HG03442 (cell line): ENCODE measurements around the gene RASSF7.
"Not testable (repeated sequence)": the region's sequence is repeated elsewhere in the genome, so short reads cannot be mapped to it uniquely, and the experiment has no call there.

Experiments
- ATAC-seq: cut with Tn5 transposase; IDR thresholded peaks from one replicate; pipeline ENCODE4 v1.9.1; 2021; ENCODE audit warnings: mild to moderate bottlenecking, moderate library complexity; ENCODE audit not compliant: unreplicated experiment

The RASSF7 gene

DNA sequence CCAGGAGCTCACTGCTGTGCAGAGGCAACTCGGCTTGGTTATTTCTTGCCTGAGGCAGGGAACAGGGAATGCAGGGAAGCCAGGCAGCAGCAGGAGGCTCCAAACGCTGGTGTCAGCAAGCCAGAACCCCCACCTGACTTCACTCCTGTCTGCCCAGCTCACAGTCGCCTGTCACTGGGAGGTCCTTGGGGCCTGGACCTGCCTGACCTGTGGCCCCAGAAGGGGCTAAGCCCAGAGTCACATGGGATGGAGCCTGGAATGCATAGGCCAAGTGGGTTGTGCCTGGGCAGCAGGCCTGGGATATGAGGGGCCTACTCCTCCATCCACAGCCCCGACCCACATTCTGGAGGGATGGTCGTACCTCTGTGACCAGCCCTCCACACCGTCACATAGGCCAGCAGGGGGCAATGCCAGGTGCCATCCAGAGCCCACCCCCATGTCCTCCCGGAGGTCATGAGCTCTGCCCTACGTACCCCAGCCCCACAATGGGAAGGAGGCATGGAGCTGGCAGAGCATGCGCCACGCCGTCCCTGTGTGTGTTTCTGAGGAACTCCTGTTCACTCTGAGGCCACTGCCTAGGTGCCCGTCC is 5.2 kb downstream of the RASSF7 start:
- no peak for ATAC-seq

DNA sequence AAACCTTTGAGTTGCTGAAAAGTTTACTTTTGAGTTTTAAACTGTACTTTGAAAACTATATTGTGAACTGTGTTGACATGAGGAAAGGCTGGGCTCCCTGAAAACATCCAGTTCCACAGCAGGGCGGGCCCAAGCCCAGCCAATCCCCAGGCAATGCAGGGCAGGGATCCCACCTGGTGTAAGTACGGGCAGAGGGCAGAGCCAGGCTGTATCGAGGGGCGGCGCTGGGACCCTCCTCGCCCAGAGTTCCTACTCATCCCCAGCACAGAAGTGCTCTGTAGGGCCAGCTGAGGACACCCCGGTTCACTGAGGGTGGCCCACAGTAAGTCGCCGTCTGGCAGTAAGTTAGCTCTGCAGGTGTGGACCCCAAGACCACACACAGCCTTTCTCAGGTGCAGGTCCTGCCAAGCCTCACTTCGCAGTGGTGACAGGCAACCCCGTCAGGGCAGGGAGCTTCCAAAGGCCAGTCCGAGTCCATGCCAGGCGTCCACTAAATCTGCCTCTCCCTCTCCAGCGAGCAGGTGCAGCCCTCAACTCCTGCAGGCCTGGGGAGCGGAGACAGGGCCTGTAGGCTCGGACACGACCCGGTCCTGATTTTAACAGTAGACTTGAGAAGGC is 6.3 kb downstream of the RASSF7 start:
- no peak for ATAC-seq

- no peak for ATAC-seq
These were observed 7.0 kb downstream of the RASSF7 start for GRCh38 chr11:567629-568292.

GRCh38 chr11:568306-569157 is 7.8 kb downstream of the RASSF7 start:
- peak; percentile 83 for ATAC-seq

- no peak for ATAC-seq
These were observed 8.6 kb downstream of the RASSF7 start for GRCh38 chr11:569158-569885.

GRCh38 chr11:571802-572185 is 11.0 kb downstream of the RASSF7 start:
- no peak for ATAC-seq

DNA sequence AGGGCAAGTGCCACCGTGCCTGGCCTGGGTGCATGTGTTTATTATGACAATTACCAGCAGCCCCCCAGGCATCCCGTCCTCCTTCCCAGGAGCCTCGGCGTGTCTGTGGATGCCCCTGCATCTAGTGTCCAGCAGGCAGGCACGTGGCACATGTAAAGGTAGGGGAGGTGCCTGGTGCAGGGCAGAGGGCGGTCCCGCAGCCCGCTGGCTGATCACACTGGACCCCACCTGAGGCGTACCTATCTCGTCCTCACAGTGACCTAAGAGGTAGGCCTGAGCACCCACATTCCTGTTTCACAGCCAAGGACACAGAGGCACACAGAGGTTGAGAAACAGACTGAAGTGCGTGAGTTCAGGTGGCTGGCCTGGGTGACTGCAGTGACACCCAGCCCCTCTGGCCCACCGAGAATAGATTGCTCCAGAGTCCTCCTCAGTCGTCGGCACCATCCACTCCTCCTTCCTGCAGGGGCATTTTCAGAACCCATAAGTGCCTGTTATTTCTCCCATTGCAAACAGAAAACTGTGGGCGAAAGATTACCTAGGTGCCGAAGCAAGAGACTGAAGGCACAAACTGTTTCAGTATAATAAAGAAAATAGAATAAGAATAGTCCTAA is 12.5 kb downstream of the RASSF7 start:
- no peak for ATAC-seq

GRCh38 chr11:574031-574570 is 13.3 kb downstream of the RASSF7 start:
- ATAC-seq = not testable (repeated sequence)

DNA sequence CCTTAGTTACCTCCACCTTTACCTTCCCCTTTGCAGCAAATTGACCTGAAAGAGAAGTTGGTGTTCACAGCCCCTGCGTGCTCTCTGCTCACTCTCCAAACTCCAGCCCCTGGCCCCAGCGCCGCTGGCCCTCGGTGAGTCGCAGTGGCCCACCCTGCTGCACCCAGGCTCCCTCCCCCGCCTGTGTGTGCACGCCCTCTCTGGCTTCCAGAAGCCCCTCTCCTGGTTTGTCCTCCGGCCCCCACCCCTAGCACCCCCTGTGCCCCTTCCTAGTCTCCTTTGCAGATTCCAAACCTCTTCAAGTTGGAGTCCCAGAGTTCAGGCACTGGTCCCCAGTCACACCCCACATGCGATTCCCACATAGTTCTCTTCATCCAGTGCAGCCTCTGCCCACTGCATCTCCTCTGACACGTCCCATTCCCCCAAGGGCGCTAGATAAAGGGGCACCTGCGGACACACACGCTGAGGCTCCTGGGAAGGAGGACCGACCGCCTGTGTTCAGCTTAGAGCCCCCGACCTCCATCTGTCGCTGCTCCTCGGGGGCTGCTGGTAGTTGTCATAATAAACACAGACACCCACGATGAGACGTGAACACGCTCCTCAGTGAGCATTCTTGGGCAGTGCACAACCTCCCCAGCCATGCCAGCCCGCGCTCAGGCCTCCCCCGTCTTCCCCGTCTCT is 14.0 kb downstream of the RASSF7 start:
- no peak for ATAC-seq

- peak; percentile 31 for ATAC-seq
These were observed 14.7 kb downstream of the RASSF7 start for GRCh38 chr11:575313-575995.

DNA sequence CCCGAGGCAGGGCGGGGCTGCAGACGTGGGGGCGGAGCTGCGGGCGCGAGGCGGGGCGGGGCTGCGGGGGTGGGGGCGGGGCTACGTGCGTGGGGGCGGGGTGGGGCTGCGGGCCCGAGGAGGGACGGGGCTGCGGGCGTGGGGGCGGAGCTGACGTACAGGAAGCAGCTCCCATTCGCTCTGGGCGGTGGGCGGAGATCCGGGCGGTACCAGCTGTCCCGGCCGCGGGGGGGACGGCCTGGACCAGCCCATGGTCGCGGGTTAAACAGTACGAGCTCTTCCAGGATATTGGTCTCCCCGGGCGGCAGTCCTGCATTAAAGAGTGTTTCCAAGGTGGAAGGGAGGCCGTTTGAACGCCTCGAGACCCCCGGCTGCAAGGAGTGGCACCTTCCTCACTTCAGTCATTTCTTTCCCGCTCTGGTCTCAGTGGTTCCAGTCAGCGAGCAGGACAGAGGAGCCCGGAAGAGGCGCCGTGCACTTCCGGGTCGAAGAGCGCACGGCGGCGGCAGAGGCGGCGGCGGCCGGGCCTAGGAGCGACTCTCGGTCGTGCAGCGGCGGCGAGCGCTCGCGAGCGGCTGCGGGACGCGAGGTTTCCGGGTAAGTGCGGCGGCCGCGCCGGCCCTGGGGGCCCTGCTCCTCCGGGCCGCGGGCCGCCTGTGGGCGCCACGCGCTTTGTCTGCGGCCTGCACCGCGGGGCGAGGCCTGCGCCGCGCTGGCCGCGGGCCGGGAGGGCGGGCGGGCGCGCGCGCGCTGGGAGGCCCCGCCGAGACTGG is 15.4 kb downstream of the RASSF7 start, which contains the start of gene PHRF1:
Gene PHRF1 (plus strand): TSS at position 475 of the 773 bp plus-strand sequence. CDS start 5,043 bp downstream, outside the sequence.
- ATAC-seq = peak; percentile 77

DNA sequence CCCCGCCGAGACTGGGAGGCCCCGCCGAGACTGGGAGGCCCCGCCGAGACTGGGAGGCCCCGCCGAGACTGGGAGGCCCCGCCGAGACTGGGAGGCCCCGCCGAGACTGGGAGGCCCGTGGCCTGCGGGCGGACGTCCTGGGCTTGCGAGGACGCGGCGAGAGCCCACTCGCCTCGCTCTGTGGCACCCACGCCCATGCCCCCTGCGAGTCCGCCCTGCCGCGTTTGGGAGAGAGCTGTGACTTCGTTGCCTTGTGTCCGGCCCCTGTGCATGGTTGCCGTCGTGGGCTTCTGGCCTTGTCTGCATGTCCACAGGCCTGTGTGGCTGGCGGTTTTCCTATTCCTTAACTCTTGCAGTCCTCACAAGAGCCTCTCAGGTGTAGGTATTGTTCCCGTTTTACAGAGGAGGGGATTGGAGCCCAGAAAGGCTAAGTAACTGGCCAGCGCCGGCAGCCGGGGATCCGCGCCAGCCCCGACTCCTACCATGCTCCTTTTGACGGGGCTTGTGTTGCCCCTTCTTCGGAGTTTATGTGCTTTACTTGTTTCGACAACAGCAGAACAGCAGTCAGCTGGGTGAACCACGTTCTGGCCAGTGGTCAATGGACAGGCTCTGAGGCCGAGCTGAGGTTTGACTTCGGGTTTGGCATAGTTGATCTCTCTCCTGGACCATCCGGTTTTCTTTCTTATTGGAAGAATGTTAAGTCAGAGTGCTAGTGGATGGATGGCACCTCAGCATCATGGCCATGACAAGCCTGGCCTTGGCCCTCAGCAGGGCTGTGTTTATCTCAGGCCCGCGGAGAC is 16.2 kb downstream of the RASSF7 start:
- ATAC-seq = no peak

GRCh38 chr11:577611-577894 is 16.8 kb downstream of the RASSF7 start:
- ATAC-seq = no peak

DNA sequence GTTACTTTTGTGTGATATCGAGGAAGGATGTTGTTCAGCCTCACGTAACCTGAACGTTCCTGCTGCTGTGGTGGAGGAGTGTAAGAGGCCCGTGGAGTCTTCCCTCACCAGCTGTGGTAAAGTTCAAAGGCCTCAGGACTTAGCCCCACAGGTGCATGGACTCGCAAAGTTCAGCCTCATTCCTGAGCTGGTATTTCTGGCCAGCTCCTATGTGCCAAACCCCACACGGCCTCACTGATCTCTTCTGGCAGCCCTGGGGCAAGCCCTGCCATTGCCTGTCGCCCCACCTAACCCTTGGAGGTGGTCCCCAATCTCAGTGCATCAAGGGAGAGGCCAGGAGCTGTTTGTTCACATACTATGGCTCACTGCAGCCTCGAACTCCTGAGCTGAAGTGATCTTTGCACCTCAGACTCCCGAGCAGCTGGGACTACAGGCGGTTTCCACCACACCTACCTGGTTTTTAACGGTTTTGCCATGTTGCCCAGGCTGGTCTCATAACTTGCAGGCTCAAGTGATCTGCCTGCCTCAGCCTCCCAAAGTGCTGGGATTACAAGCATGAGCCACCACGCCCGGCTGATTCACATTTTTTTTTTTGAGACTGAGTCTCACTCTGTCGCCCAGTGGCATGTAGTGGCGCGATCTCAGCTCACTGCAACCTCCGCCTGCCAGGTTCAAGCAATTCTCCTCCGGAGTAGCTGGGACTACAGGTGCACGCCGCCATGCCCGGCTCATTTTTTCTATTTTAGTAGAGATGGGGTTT is 17.7 kb downstream of the RASSF7 start:
- ATAC-seq = no peak

DNA sequence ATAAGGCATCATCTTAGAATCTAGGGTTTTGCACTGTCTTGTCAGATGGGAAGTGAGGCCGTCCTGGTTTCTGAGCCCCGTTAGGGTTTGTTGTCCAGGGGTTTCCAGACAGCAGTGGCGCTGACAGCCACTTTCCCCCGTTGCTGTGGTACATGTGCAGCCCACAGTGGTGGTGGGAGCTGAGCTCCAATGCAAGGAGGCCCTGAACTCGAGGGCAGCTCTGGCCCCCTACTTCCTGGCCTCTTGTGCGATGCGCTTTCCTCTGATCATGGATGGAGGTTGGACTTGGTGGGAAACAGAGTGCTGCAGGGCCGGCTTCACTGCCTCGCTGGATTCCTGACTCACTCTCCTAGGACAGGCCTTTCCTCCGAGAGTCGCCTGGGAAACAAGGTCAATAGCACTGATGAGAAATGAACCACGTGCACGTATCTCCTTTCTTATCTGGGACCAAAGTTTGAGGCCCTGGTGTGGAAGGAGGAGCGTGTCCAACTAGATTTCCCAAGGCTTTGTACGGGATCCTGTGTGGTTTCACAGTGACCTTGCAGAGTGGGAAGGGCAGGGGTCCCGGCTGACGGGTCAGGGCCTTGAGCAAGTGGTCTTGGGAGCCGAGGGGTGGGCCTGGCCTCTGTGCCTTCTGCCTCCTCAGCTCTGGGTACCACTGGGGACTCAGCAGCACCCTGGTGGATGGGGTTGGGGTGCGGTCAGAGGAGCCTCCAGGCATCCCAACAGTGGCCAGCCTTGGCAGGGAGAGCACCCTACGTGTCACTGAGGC is 19.2 kb downstream of the RASSF7 start:
- no peak for ATAC-seq

DNA sequence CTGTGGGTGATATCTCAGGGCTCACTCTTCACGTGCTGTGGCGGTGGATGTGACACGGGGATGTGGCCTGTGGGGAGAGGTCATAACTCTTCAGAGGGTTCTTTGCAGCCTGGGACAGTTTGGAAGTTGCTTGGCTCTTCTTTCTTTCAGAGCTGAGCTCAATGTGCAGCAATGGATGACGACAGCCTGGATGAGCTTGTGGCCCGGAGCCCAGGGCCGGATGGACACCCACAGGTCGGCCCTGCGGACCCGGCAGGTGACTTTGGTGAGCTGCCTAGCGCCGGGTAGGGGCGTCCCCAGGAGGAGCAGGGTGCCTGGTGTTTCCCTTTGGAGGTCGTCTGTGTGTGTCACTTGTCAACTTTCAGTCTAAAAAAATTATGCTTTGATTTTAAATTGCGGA is 20.6 kb downstream of the RASSF7 start:
- ATAC-seq = no peak
